Body of pancreas (tissue), 4 donors: ENCODE results near the gene MVD. TPM values are rescaled to one million over a fixed set of nuclear protein-coding genes. Genes with fewer than 3 reads are reported as not detected.

Experiments
- ATAC-seq: fragments of 150-250 bp; one replicate; pipeline ENCODE4 v1.9.1; 2016
- DNase-seq, 4 donors: peaks; one replicate each; pipeline ENCODE4 v3.0.0-alpha.2; 2019
- H3K27ac ChIP-seq, 4 donors: fragments of 200-600 bp; sonication (generic); 1 replicate in 3 of 4; 2 replicates in 1 of 4; pipeline versions ENCODE4 v1.5.1 to v1.6.1; 2016 to 2019; ENCODE audit warnings: mild to moderate bottlenecking in 1 of 4, mixed read lengths in 1 of 4, moderate library complexity in 1 of 4
- H3K27me3 ChIP-seq, 2 donors: fragments of 200-600 bp; sonication (generic); one replicate each; pipeline ENCODE4 v1.6.0; 2016; ENCODE audit warnings: mild to moderate bottlenecking in 1 of 2
- H3K36me3 ChIP-seq, 2 donors: fragments of 200-600 bp; sonication (generic); replicated peaks in 1 of 2; 2 replicates each; pipeline ENCODE4 v1.5.1; 2016; ENCODE audit warnings: low read depth in 2 of 2; ENCODE audit not compliant: insufficient read depth in 1 of 2
- H3K4me1 ChIP-seq: fragments of 200-600 bp; sonication (generic); one replicate; pipeline ENCODE4 v1.6.0; 2016
- H3K4me3 ChIP-seq, 2 donors: fragments of 200-600 bp; sonication (generic); 1 replicate in 1 of 2; 2 replicates in 1 of 2; pipeline ENCODE4 v1.5.1; 2016 to 2019
- H3K9me3 ChIP-seq, 3 donors: fragments of 200-600 bp; sonication (generic); 1 replicate in 2 of 3; 2 replicates in 1 of 3; pipeline ENCODE4 v1.5.1; 2016
- POLR2A ChIP-seq, 3 donors: fragments of 450-650 bp; IDR thresholded peaks; one replicate each; pipeline ENCODE4 v1.6.1; 2016; ENCODE audit warnings: antibody characterized with exemption in 3 of 3, mild to moderate bottlenecking in 2 of 3
- WGBS, 2 donors: methylation state at CpG; one replicate each; pipeline ENCODE4 v1.1.5; 2017; 5-methylcytosine and 5-hydroxymethylcytosine counted together
- intact Hi-C: fragments of 100-400 bp; cut with DNase I; formaldehyde crosslinking; loops from one replicate; pipeline ENCODE4 v1.15.1; 2023
- total RNA-seq, 2 donors: library from RNA; depleted of rRNA; stranded (reverse); fragments of >200 nt; gene quantifications; one replicate each; pipeline ENCODE4 v1.1.0, GENCODE V29; 2016
- TF ChIP-seq, protein P1 (sequence below), 7 experiments: fragments of 450-650 bp in 4 of 7; fragments of 200-600 bp in 3 of 7; sonication (generic) in 3 of 7; IDR thresholded peaks; one replicate each; pipeline ENCODE4 v1.5.1; 2016 to 2019; ENCODE audit warnings: antibody characterized with exemption in 7 of 7

MVD gene
- total RNA-seq, 2 donors from 2014 or later = 16.9 to 28.7 TPM

DNA sequence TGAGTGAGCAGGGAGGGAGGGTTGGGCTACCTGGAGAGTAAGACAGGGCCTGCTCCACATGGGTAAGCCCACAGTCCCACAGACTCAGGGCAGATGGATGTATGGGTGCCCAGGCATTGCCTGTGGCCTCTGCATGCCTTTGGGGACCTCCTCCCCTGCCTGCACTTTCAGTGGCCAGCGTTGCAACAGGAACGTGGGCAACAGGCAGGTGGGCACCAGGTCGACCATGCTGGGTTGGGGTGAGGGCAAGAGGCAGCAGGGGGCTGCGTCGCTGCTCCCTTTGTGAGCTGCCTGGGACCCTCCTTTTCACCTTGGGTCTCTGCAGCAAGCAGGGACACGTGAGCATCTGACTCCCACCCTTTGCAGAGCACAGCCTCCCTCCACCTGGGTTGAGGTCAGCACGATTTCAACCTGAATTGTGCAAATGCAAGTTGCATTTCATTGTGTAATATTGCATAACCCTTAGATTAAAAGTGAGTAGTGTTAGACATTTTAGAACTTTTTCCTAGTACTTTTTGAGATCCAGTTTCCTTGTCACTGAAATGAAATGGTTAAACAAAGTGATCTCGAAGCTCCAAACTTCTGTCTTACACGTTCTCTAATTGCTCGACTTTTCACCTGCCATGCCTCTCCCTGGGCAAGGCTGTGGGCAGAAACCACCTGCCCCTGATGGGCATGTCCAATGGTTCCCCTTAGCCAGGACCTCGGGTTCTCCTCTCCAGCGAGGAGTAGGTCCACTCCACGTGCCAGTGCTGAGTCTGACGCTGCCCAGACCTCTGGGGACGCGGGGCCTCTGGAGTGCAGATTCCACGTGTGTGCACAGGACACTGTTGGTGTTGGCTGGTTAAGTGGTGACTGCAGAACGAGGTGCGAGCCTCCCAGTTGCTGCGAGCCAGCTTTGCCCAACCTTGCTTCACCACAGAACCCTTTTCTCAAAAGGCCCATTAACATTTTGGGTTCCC, 57.4 kb downstream of the MVD start:
- intact Hi-C loops = no loop called here
- ATAC-seq (no peak), DNase-seq (no peak)
- H3K4me3 ChIP-seq = no peak overlapping the region
- no peaks in the 10 kb centered on the region for H3K27me3 ChIP-seq
- no peak overlapping the region for H3K27ac ChIP-seq
- no peaks in the 10 kb centered on the region for H3K4me1 ChIP-seq
- TF ChIP-seq, protein P1, sequence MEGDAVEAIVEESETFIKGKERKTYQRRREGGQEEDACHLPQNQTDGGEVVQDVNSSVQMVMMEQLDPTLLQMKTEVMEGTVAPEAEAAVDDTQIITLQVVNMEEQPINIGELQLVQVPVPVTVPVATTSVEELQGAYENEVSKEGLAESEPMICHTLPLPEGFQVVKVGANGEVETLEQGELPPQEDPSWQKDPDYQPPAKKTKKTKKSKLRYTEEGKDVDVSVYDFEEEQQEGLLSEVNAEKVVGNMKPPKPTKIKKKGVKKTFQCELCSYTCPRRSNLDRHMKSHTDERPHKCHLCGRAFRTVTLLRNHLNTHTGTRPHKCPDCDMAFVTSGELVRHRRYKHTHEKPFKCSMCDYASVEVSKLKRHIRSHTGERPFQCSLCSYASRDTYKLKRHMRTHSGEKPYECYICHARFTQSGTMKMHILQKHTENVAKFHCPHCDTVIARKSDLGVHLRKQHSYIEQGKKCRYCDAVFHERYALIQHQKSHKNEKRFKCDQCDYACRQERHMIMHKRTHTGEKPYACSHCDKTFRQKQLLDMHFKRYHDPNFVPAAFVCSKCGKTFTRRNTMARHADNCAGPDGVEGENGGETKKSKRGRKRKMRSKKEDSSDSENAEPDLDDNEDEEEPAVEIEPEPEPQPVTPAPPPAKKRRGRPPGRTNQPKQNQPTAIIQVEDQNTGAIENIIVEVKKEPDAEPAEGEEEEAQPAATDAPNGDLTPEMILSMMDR (IDR thresholded peaks at IDR 0.05) = no peak
- TF ChIP-seq POLR2A (IDR thresholded peaks at IDR 0.05) = no peak
- 76 to 79% methylated on average over 14 to 20 of the region's 20 CpGs for WGBS, 2 donors
- H3K9me3 ChIP-seq = no peaks in the 10 kb centered on the region
- H3K36me3 ChIP-seq = peaks cover 0 to 15% of the 10 kb centered on the region in 2 donors

- H3K4me1 ChIP-seq = no peaks in the 10 kb centered on the region
- no peaks in the 10 kb centered on the region for H3K27me3 ChIP-seq
- H3K27ac ChIP-seq = no peak overlapping the region
- peaks cover 0 to 23% of the 10 kb centered on the region in 2 donors for H3K36me3 ChIP-seq
- intact Hi-C loops = no loop called here
- ATAC-seq = no peak
- no peaks in the 10 kb centered on the region for H3K9me3 ChIP-seq
- no peak for DNase-seq
- TF ChIP-seq, protein P1 (IDR thresholded peaks at IDR 0.05) = no peak
- TF ChIP-seq POLR2A (IDR thresholded peaks at IDR 0.05) = no peak
- WGBS, 2 donors = 88 to 95% methylated on average over 7 of the region's 7 CpGs
- H3K4me3 ChIP-seq = no peak overlapping the region
These were observed 60.8 kb downstream of the MVD start for GRCh38 chr16:88602091-88602490.

Other genes with a start within 250 kb of the MVD start
- 10 to 100 TPM; 10.9 to 11.4 TPM for gene ZFPM1, start 209.8 kb downstream of the MVD start, total RNA-seq
- 10 to 100 TPM; 11.7 to 22.4 TPM for gene ZC3H18, start 92.7 kb downstream of the MVD start, total RNA-seq
- gene IL17C, start 24.5 kb downstream of the MVD start, total RNA-seq = not detected
- gene CYBA, start 12.0 kb downstream of the MVD start, total RNA-seq = 100 to 1,000 TPM; 126 to 177 TPM
- under 1 TPM in 1 of 2 donors, not detected in 1; 0.26 TPM for gene SNAI3, start 23.4 kb upstream of the MVD start, total RNA-seq
- gene RNF166, start 43.3 kb upstream of the MVD start, total RNA-seq = 10 to 100 TPM; 16.6 to 27.7 TPM
- gene CTU2, start 43.4 kb upstream of the MVD start, total RNA-seq = 10 to 100 TPM in 1 of 2 donors, 1 to 10 TPM in 1; 5.7 to 10.2 TPM
- 100 to 1,000 TPM in 1 of 2 donors, 10 to 100 TPM in 1; 61.0 to 269 TPM for gene PIEZO1, start 122.1 kb upstream of the MVD start, total RNA-seq
- 1 to 10 TPM in 1 of 2 donors, not detected in 1; 7.6 TPM for gene CDT1, start 140.7 kb upstream of the MVD start, total RNA-seq
- 100 to 1,000 TPM in 1 of 2 donors, 10 to 100 TPM in 1; 95.9 to 104 TPM for gene APRT, start 148.8 kb upstream of the MVD start, total RNA-seq
- gene GALNS, start 193.9 kb upstream of the MVD start, total RNA-seq = 10 to 100 TPM in 1 of 2 donors, 1 to 10 TPM in 1; 8.8 to 48.8 TPM
- 10 to 100 TPM in 1 of 2 donors, 1 to 10 TPM in 1; 7.6 to 35.5 TPM for gene TRAPPC2L, start 194.0 kb upstream of the MVD start, total RNA-seq
- not detected for gene PABPN1L, start 203.6 kb upstream of the MVD start, total RNA-seq